Lower lobe of right lung (tissue), 2 donors: ENCODE results near the gene MTMR10. TPM values are rescaled to one million over a fixed set of nuclear protein-coding genes. Genes with fewer than 3 reads are reported as not detected.

Source experiments
- ATAC-seq, 2 donors: fragments of 200-7000 bp; cut with Tn5 transposase; one replicate each; pipeline ENCODE4 v1.9.1; 2020 to 2022; ENCODE audit warnings: mild to moderate bottlenecking in 2 of 2, moderate library complexity in 2 of 2
- DNase-seq: peaks from one replicate; pipeline ENCODE4 v3.0.0-alpha.2; 2020
- H3K27ac ChIP-seq: fragments of 200-600 bp; one replicate; pipeline ENCODE4 v1.8.0; 2022
- H3K27me3 ChIP-seq: fragments of 200-600 bp; one replicate; pipeline ENCODE4 v1.8.0; 2022; ENCODE audit warnings: low read depth
- H3K36me3 ChIP-seq: fragments of 200-600 bp; one replicate; pipeline ENCODE4 v1.8.0; 2022; ENCODE audit warnings: mild to moderate bottlenecking
- H3K4me1 ChIP-seq: fragments of 200-600 bp; one replicate; pipeline ENCODE4 v1.8.0; 2022
- H3K4me3 ChIP-seq: fragments of 200-600 bp; one replicate; pipeline ENCODE4 v1.8.0; 2022; ENCODE audit warnings: mild to moderate bottlenecking
- H3K9me3 ChIP-seq: fragments of 200-600 bp; one replicate; pipeline ENCODE4 v1.8.0; 2022
- intact Hi-C: fragments of 100-400 bp; cut with DNase I; formaldehyde crosslinking; loops from one replicate; pipeline ENCODE4 v1.11.0; 2022
- total RNA-seq: library from RNA; stranded (reverse); fragmentation: NEBNext Ultra II Directional; extraction: Animal tissue kit (Norgen Biotek cat#: 25700); gene quantifications from one replicate; pipeline ENCODE4 v1.2.1, GENCODE V29; 2021
- TF ChIP-seq, protein P1 (sequence below): fragments of 200-600 bp; IDR thresholded peaks from one replicate; pipeline ENCODE4 v1.8.0; 2022; ENCODE audit warnings: antibody characterized with exemption, mild to moderate bottlenecking
- donor health status: DM: no; HTN: yes; CAD: no; lungs with severe emphysema.

The MTMR10 gene
- total RNA-seq, 1 donor from 2014 or later = 42.4 TPM

DNA sequence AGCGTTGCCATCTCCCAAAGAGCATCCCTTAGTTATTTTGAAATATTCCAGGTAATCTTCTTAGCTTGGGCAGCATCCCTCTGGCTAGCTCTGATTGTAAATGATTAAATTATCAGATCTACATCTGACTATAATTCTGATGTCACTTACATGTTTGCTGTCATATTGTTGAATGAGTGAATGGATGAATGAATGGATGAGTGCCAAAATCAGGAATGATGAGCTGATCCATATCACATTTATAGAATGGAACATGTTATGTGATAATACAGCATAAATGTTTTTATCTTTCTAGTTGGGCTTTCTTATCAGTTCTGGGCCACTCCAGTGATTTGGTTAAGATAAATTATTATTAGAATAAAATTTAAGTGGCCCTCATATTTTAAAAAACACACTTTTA lies 73.8 kb downstream of the MTMR10 start:
- intact Hi-C loops = no loop called here
- Histone ChIP-seq H3K36me3 (peaks cover 85% of the 10 kb centered on the region), H3K9me3 (no peaks in the 10 kb centered on the region), H3K27me3 (no peaks in the 10 kb centered on the region), H3K4me3 (no peak overlapping the region), H3K4me1 (no peaks in the 10 kb centered on the region), H3K27ac (no peak overlapping the region)
- DNase-seq (no peak), ATAC-seq (no peak)
- TF ChIP-seq, protein P1, sequence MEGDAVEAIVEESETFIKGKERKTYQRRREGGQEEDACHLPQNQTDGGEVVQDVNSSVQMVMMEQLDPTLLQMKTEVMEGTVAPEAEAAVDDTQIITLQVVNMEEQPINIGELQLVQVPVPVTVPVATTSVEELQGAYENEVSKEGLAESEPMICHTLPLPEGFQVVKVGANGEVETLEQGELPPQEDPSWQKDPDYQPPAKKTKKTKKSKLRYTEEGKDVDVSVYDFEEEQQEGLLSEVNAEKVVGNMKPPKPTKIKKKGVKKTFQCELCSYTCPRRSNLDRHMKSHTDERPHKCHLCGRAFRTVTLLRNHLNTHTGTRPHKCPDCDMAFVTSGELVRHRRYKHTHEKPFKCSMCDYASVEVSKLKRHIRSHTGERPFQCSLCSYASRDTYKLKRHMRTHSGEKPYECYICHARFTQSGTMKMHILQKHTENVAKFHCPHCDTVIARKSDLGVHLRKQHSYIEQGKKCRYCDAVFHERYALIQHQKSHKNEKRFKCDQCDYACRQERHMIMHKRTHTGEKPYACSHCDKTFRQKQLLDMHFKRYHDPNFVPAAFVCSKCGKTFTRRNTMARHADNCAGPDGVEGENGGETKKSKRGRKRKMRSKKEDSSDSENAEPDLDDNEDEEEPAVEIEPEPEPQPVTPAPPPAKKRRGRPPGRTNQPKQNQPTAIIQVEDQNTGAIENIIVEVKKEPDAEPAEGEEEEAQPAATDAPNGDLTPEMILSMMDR = no peak

DNA sequence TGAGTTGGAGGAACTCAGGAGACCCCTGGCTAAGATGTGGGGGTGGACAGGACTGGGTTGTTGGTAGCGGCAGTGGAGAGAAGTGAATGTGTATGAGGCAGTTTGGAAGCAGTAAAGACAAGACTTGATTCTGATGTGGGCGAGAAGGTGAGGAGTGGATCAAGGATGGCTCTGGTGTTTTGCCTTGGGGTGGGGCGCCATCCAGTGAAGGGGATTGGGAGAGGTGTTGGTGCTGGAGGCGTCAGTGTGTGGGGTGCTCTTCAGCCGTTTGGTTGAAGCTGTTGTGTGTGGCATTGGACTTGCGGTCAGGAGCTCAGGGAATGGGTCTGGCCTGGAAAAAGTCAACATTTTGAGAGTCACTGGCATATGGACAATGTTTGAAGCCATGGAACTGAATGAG lies 74.4 kb downstream of the MTMR10 start:
- no peak overlapping the region for H3K27ac ChIP-seq

DNA sequence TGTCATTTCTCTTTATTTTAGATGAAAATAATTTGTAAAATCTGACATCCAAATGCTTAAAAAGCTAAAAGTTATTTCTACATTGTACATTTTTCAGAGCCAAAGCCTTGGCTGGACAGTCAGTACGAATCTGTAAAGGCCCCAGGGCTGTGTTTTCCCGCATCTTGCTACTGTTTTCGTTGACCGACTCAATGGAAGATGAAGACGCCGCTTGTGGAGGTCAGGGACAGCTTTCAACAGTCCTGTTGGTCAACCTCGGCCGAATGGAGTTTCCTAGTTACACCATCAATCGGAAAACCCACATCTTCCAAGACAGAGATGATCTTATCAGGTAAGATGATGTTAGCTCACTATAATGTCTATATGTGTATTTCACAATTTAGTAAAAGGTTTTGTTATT lies 77.7 kb downstream of the MTMR10 start:
- TF ChIP-seq, protein P1 = no peak
- ATAC-seq (no peak), DNase-seq (no peak)
- Histone ChIP-seq H3K27ac (no peak overlapping the region), H3K9me3 (no peaks in the 10 kb centered on the region), H3K27me3 (no peaks in the 10 kb centered on the region), H3K4me1 (no peaks in the 10 kb centered on the region), H3K4me3 (no peak overlapping the region), H3K36me3 (peaks cover 84% of the 10 kb centered on the region)
- intact Hi-C loops = no loop called here

More for the DNA sequence above, 74.4 kb downstream of the MTMR10 start:
- Histone ChIP-seq H3K4me3 (no peak overlapping the region), H3K9me3 (no peaks in the 10 kb centered on the region), H3K27me3 (no peaks in the 10 kb centered on the region), H3K36me3 (peaks cover 84% of the 10 kb centered on the region), H3K4me1 (no peaks in the 10 kb centered on the region)
- TF ChIP-seq, protein P1 = no peak
- intact Hi-C loops = no loop called here
- ATAC-seq = no peak
- DNase-seq = no peak

DNA sequence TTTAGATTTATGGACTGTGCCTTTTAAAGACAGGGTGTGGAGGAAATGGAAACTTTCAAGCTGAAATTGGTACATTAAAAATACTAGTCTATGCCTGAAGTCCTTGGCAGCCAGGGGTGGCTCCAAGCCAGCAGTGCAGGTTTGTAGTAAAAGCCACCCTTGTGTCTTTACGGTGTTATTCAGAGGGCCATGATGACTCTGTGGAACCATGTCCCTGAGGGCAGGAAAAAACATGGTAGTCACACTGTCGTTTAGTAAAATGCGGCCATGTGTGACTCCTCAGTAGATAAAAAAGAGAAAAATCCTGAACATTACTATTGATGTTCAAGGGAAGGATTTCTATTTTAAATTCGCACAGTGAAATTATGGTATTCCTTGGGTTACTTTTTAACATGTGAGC lies 85.1 kb downstream of the MTMR10 start:
- DNase-seq (no peak), ATAC-seq (no peak)
- TF ChIP-seq, protein P1 = no peak
- Histone ChIP-seq H3K36me3 (peaks cover 28% of the 10 kb centered on the region), H3K27me3 (no peaks in the 10 kb centered on the region), H3K4me1 (peaks cover 13% of the 10 kb centered on the region), H3K4me3 (no peak overlapping the region), H3K27ac (no peak overlapping the region), H3K9me3 (no peaks in the 10 kb centered on the region)
- intact Hi-C loops = no loop called here

DNA sequence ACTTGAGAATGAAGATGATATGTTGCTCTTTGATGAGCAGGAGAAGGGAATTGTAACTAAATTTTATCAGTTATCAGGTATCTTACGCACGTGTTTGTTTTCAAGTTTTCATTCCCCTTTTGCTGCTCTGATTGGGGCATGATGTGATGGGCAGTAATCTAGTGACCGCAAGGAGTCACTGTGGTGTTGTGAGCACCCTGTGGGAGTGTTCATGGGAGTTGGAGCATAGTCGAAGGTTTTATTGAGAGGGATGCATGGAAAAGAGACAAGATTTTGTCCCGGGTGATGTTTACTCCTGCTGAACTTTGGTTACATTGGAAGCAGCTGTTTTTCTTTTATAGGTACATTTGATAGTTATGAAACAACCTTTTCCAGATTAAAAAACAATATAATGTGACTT lies 85.6 kb downstream of the MTMR10 start:
- TF ChIP-seq, protein P1 = no peak
- ATAC-seq (no peak), DNase-seq (no peak)
- H3K27ac ChIP-seq = no peak overlapping the region
- intact Hi-C loops = no loop called here
- H3K36me3 ChIP-seq = peaks cover 22% of the 10 kb centered on the region
- no peaks in the 10 kb centered on the region for H3K9me3 ChIP-seq
- no peak overlapping the region for H3K4me3 ChIP-seq
- peaks cover 13% of the 10 kb centered on the region for H3K4me1 ChIP-seq
- no peaks in the 10 kb centered on the region for H3K27me3 ChIP-seq

DNA sequence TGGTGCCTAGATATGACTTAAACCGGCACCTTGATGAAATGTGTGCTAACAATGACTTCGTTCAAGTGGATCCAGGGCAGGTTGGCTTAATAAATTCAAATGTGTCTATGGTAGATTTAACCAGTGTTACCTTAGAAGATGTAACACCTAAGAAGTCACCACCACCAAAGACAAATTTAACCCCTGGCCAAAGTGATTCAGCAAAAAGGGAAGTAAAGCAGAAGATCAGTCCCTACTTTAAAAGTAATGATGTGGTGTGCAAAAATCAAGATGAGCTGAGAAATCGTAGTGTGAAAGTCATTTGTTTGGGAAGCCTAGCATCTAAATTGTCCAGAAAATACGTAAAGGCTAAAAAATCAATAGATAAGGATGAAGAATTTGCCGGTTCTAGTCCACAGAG lies 86.6 kb downstream of the MTMR10 start:
- no peaks in the 10 kb centered on the region for H3K27me3 ChIP-seq
- H3K4me3 ChIP-seq = no peak overlapping the region
- peaks cover 12% of the 10 kb centered on the region for H3K36me3 ChIP-seq
- peaks cover 13% of the 10 kb centered on the region for H3K4me1 ChIP-seq
- ATAC-seq = no peak
- TF ChIP-seq, protein P1 = no peak
- H3K9me3 ChIP-seq = no peaks in the 10 kb centered on the region
- DNase-seq = no peak
- no peak overlapping the region for H3K27ac ChIP-seq
- intact Hi-C loops = no loop called here
